Muscle of arm (tissue), 12 donors: ENCODE data around the gene CCDC92B. TPM values are rescaled to one million over a fixed set of nuclear protein-coding genes. Genes with fewer than 3 reads are reported as not detected.
"Not testable (repeated sequence)": the region's sequence is repeated elsewhere in the genome, so short reads cannot be mapped to it uniquely, and the experiment has no call there.

Experiments
- DNase-seq: peaks from one replicate; pipeline ENCODE4 v3.0.0-alpha.2; 2013
- polyA plus RNA-seq, 12 donors: library from polyadenylated mRNA; unstranded; fragments of 120-200 nt; gene quantifications; one replicate each; pipeline ENCODE4 v1.2.1, GENCODE V29; 2013; ENCODE audit not compliant: insufficient read length in 12 of 12

Gene CCDC92B
- polyA plus RNA-seq, 12 donors = 0.09 to 0.47 (median 0.16) TPM; not detected in 3

DNA sequence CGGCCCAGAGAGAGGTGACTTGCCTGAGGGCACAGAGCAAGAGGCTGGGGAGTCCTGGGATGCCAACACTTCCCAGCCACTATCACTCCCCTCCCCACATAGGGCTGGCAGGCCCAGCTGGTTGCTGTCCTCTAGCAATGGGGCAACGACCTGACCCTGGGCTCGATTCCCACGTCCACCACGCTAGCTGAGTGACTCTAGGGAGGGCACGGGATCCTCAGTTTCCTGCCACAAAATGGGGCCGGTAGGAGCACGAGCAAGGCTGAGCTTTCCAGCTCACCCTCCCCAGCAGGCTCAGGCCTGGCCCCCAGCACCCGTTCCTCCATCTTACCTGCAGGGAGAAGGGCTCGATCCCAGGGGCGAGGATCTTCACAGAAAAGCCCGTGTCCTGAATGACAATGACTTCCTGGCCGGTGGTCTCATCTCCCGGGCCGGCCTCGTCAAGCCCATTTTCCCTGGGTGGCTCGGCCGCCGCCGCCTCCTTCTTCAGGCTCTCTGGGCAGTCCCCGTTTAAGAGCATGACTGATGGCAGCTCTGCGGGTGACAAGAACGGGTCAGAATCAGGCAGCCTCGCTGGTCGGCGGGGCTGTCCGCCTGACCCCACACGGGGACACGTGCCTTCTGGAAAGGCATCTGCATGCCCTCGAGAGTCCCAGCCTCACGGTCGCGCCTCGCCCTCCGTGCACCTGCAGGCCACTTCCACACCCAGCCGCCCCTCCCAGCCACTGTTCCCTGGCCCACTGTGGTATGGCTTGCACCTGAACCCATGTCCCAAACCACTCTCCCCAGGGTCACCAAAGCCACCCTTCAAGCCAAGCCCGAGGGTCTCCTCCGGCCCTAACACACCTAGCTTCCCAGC lies 45.2 kb downstream of the CCDC92B start:
- DNase-seq = no peak

DNA sequence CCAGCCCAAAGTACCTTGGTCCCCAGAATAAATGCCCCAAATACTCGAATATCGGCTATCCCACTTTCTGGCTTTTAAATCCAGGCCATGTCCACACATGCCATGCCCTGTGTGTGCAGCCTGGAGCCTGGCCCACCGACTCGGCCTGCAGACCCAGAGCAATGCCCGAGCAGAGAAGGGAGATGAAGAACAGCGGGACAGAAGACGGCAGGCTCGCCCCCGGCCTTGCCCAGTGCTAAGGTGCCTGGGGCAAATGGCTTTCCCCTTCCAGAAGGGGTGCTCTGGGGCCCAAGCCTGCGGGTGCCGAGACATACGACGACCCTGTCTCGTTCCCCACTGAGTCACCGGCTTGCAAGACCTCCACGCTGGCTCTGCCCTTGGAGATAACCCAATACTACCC lies 45.8 kb downstream of the CCDC92B start:
- no peak for DNase-seq

DNA sequence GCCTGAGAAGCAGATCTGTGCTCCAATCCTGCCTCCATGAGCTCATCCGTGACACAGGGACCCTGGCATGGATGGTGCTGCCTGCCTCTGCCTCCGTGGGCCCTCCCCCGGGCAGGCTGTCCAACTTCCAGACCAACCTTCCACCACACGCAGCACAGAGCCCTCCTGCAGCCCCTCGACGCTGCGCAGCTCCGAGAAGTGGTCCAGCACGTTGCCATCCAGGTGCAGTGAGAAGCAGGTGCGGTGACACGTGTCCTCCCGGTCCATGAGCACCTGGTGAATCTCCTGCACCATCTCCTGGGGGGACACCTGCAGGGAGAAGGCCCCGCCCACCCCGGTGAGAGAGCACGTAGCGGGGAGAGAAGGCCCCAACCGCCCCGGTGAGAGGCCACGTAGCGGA lies 46.3 kb downstream of the CCDC92B start:
- no peak for DNase-seq

DNA sequence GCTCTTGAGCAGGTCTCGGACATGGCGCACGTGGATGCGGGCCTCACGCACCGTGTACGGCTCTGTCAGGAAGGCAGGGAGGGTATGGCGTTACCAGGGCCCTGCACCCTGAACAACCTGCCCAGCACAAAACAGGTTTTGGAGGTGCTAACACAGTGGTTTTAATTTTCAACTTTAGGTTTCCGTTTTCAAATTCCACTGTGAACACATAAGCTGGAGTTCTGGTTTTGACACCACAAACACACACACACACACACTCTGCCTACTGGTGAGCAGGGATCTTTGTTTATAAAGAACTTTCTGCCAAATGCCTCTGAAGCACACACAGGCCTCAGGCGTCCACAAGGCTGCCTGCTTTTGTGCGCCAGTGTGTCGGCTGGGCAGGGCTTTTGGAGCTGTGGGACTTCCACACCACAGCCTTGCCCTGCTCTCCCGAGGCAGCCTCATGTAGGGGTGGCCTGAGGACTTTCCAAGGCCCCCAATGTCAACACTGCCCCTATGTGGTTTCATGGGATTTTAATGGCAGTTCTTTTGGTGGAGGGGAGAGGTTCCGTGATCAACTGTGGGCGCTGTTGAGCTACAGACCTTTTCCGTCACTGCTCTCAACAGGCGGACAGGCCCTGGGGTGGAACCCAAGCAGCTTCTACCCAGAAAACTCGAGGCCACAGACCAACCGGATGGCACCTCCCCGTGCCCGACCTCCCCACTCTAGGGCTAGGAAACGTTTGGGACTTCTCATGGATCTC lies 47.3 kb downstream of the CCDC92B start:
- no peak for DNase-seq

DNA sequence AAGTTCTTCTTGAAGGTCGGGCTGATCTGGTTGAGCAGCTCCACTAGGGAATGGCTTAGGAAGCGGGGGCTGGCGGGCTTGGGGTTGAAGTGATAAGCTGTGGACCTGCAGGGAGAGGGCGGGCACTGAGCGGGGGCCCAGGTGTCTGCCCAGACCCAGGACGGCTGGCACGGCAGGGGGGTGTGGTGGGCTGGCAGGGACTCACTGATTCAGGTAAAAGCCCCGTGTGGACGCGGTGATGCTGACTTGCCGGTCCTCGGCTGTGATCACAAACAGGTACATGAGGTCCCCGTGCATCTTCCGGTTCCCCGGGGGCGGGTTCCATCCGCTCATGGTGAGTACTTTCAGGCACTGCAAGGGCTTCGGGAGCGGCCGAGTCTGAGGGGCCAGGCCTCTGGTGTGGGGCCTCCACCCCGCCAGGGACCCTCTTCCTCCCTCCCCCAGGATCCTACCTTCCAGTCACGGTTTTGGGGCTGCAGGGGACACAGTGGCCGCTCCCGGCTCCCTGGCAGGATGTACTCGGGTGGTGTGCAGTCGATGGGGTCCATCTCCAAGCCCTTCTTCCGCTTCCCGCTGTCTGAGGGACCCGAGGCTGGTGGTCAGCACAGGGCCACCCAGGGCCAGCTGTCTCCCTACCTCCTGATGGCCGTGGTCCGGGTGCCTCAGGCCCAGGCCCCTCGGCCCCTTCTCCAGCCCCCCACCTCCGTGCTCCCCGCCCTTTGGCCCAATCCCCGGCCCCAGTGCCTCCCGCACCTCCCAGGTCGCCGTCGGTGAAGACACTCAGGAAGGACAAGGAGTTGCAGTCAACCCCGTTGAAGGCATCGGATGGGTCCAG lies 48.1 kb downstream of the CCDC92B start:
- DNase-seq = no peak

DNA sequence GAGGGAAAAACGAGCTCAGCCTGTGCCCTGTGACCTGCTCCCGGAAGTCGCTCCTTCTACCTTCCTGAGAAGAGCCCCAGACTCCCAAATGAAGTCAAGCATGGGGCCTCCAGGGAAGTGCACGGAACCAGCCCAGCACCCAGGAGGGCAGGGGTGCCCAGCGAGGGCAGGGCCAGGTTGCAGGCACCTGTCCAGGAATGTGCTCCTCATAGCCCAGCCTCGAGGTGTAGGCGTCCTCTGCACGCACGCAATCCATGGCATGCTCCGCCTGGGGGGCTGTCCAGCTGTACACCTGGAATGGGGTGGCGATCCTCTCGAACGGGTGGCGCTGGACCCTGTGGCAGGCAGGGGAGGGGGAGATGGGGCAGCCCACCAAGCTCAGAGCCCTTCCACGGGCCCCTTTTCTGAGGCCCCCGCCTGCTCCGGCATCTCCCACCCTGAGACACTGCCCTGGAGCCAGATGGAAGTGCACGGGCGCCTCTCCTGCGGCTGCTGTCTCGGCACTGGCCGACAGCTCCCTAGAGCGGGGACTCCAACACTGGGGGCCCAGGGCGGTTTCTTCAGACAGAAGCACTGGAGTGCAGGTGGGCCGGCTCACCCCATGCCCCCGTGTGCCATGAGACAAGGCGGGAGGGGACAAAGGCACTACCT lies 48.8 kb downstream of the CCDC92B start:
- no peak for DNase-seq

DNA sequence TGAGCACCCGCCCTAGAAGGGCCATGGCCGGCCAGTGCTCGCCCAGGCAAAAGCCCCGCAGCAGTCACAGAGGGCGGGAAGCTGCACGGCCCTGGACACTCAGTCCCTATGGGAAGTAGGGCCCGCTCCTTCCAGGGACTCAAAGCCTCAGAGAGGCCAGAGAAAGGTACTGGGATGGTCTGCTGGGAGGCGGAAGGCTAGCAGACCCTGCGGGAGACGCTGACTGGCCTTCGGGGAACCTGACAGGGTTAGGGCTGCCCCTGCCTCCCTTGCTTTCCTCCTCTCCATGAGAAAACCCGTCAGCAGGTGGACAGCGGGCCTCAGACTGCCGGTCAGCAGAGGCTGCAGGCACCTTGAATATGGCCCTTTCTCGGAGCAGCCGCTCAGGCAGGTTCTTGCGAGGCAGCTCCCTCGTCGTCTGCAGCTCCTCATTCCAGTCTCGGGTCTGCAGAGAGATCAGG lies 49.4 kb downstream of the CCDC92B start:
- DNase-seq = no peak

DNA sequence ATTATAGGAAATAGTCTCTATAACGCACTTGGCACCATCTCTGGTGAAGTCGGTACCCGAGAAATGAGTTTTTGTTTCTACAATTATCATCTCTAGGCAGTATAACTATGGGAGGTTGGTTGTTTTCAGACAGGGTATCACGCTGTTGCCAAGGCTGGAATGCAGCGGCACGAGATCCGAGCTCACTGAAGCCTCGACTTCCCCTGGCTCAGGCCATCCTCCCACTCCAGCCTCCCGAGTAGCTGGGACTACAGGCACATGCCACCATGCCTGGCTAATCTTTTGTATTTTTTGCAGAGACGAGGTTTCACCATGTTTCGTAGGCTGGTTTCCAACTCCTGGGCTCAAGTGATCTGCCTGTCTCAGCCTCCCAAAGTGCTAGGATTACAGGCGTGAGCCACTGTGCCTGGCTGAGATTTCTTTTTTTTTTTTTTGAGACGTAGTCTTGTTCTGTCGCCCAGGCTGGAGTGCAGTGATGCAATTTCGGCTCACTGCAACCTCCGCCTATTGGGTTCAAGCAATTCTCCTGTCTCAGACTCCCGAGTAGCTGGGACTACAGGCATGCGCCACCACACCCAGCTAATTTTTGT lies 50.1 kb downstream of the CCDC92B start:
- DNase-seq = not testable (repeated sequence)

DNA sequence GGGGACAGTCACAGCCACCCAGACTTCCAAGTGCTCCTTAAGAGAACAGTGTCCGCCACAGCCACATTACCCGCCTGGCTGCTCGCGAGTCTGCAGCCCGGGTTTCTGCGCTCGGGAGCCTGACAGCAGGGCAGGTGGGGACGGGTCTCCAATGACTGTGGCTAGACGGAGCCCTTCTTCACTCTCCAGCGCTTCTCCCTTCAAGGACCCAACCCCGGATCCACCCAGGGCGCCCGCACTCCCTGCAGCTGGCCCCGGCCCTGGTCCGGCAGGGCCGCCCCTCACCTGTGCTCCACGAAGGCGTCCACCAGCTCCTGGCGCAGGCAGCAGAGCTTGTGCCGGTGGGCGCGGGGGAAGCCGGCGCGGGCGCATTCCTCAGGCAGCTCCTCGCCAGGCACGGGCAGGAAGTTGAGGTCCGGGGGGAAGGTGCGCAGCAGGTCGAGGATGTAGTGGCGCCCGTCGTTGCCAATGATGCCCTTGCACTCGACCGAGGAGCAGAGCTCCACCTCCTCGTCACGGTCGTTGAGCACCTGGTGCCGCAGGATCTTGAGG lies 51.8 kb downstream of the CCDC92B start:
- DNase-seq = no peak

DNA sequence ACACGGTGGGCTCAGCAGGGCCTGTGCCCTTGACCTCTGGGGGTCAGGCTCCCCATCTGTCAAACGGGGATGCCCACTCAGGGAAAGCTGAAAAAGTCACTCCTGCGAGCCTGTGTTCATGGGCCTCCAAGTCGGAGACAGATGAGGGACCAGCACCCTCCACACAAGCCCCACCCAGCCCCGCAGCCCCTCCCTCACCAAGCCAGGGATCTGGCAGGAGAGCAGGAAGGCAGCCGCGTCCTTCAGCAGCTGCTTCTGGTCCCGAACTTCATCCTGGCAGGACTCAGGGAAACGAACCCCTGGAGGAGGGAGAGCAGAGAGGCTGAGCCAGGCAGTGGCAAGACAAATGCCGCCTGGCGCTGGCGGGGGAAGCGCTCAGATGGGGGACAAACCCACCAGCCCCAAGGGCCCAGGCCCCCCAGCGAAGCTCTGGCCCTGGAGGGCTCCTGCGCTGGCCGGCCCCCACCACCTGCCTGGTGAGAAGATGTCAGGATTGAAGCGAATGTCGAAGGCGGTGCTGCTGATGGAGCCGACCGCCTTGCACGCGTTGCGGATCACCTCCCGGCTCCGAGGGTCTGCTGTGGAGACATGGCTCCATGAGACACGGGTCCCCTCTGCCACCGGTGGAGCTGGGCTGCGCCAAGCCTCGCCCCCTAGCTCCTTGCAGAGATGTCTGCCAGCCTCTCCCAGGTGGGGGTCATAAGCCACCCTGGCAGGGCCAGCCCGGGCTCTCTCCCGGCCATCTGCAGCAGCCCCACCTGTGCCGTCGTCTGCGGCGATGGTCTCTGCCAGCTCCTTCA lies 53.3 kb downstream of the CCDC92B start:
- no peak for DNase-seq

DNA sequence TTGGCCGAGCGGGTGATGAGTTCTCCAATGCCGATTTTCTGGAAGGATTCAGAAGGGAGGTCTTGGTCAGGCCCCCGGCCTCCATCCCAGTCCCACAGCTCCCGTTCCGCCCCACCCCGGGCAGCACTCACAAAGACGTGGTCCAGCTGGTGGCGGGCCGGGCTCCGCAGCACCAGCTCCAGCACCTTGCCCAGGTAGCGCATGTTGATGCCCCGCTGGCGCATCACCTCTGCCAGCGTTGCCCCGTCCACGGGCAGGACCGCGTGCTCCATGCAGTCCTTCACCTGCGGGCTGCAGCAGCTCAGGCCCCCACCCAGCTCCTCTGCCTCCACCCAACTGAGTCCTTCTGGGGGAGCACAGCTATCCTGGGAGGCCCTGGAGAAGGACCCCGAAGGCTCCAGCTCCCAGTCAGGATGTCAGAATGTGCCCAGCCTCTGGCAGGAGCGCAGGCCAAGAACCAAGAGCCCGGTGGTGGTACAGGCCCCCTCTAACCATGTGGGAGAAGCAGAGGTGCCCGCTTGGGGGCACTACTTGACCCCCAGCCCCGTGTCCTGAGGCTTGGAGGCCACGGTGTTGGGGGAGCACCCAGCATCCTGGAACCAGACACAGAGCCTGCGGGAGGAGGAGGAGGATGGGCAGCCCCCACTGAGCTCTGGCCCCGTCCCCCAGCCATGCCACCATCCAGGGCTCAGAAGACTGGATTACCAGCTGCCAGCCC lies 54.0 kb downstream of the CCDC92B start:
- DNase-seq = no peak

DNA sequence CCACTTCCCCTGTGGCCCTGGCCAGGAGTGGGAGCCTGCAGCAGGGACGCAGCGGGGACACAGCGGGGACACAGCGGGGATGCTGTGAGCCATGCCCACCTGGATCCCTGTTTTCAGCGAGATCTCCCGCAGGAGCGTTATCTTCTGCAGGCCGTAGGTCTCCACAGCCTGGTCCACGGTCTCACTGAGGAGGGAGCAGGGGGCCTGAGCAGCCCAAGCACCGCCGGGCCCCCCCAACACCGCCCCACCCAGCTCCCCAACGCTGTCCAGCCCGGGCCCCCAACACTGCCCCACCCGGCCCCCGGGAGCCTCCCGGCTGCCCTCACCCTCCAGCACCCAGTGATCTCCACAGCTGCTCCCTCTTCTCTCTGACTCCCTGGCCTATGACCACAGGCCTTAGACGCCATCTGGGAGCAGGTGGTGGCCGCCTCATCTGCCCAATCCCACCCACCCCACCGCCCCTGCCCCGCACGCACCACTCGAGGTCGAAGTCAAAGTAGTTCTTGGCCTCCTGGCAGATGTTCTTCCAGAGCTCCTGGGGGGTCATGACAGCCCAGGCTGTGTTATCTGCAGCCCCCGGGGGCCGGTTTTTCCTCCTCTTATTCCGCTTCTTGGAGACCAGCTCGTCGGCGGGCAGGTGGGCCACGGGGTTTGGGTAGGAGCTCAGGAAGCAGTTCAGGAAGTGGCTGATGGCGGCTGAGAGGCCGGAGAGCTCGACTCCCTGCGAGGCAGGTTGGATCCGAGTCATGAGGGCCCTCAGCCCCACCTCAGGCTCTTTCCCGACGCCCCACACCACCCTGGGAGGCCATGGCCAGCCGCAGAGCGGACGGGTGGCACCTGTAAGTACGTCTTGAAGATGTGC lies 54.8 kb downstream of the CCDC92B start:
- no peak for DNase-seq

DNA sequence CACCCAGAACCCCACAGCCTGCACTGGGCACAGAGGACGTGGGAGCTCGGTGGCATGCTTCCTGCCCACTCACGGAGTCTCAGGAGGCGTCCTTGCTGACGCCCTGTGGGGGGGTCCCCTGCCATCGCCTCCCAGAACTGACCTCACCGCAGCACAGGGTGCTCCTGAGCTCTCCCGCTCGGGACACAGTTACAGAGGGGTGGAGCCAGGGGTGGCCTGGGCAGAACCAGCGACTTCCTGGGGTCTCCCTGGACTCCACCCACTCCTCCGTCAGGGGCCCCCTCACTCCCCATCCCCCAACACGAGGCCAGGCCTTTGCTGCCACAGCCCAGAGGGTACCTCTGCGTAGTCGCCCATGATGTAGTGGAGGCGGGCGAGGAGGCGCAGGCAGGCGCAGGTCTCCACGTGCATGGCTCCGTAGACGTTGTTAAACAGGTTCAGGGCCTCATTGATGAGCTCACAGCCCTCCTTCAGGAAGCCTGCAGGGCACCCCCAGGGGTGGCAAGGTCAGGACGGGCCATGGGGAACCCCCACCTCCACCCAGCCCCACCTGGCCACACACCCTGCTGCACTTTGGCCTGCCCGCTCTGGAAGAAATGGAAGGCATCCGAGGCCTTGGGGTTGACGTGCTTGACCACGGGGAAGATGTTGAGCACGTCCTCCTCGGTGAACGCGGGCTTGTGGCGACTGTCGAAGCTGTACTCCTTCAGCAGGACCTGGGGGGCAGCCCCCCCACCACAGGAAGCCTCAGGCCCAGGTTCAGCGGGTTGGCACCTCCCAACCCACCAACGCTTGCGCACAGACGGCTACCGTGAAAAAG lies 55.7 kb downstream of the CCDC92B start:
- no peak for DNase-seq

DNA sequence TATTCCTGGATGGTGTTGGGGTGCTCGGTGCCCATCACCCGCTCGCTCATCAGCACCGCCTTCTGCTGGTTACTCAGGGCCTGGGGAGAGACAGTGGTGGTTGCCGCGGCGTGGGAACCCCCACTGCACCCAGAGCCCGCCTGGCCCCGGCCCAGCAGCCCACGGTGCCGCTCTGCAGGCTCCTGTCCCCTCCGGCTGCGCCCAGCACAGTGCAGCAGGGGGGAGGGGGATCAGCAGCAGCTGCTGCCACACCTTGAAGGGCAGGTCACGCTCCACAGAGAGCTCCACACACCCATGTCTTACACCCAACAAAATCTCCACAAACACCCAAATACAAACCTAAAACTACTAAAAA lies 56.7 kb downstream of the CCDC92B start:
- DNase-seq = no peak

DNA sequence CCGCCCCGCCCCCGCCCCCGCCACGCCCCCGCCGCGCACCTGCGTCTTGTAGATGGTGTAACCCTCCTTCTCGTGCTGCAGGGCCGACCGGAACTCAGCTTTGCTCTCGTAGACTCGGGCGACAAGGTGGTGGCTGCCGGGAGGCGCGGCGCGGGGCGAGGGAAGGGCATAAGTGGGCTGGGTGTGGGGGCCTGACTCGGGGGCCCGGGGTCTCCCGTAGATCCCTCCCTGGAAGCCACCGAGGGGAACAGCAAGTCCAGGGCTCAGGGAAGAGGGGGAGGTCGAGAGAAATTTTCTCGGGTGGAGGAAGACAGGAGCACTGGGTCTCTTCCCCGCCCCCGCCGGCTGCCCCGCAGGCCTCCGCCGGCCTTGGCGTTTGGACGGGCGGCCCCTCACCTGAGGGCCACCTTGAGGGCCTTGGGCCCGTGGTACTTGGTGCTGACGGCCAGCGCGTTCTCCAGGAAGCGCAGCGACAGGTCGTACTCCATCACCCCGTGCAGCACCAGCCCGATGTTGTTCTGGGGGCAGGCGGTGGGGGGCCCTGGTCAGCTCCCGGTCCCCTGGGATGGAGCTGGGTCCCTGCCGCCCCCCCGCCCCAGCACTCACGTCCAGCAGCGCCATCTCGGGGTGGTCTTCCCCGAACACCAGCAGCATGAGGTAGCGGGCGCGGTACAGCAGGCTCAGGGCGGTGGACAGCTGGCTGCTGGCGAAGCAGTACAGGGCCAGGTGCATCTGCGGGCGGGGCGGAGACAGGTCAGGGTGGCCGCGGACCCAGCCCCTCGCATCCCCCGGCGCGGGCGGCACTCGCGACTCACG lies 57.3 kb downstream of the CCDC92B start:
- no peak for DNase-seq

DNA sequence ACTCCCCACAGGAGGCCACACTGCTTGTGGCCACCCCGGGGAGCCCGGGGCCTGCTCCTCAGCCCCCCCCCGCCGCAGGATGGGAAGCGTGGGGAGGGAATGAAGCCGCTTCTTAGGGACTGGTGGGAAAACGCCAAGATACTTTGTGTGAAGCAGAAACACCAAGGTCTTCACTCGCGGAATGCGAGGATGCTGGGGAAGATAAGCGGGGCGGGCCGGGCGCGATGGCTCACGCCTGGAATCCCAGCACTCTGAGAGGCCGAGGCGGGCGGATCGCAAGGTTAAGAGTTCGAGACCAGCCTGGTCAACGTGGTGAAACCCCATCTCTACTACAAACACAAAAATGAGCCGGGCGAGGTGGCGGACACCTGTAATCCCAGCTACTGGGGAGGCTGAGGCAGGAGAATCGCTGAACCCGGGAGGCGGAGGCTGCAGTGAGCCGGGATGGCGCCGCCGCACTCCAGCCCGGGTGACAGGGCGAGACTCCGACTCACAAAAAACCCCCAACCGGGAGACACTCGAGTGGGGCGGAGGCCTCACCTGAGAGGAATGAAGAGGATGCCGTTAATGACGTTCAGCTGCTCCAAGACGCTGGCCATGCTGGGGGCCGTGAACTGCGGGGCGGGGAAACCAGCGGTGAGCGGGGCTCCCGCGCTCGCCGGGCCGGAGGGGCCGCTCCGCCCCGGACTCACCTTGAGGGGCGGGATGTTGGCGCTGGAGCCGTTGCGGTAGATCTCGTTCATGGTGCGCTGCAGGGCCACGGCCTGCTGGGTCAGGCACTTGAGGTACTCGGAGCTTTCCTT lies 58.2 kb downstream of the CCDC92B start:
- no peak for DNase-seq
